Measurements from ENCODE around the gene OCA2. TPM values are rescaled to one million over a fixed set of nuclear protein-coding genes. Genes with fewer than 3 reads are reported as not detected.

The OCA2 gene
- total and polyA plus RNA-seq, 7 donors = 0.36 to 0.41 TPM; not detected in 5

DNA sequence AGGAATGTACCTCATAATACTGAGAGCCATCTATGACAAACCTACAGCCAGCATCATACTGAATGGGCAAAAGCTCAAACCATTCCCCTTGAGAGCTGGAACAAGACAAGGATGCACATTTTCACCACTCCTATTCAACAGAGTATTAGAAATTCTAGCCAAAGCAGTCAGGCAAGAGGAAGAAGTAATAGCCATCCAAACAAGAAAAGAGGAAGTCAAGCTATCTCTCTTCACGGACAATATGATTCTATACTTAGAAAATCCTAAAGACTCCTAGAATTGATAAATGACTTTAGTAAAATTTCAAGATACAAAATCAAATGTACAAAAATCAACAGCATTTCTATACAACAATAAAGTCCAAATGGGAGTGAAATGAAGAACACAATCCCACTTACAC is 30.2 kb downstream of the OCA2 start:
- H3K27me3 ChIP-seq = no peaks in the 10 kb centered on the region
- H3K36me3 ChIP-seq = no peaks in the 10 kb centered on the region
- H3K9me3 ChIP-seq = peaks cover 0 to 4% (median 0%) of the 10 kb centered on the region in 4 donors
- intact Hi-C loops (cut with DNase I) = no loop called here
- H3K27ac ChIP-seq = no peak overlapping the region
- no peak for TF ChIP-seq POLR2A (IDR thresholded peaks at IDR 0.05)
- TF ChIP-seq EP300 (IDR thresholded peaks at IDR 0.05) = no peak
- TF ChIP-seq CTCF (IDR thresholded peaks at IDR 0.05) = no peak
- TF ChIP-seq POLR2AphosphoS5 (IDR thresholded peaks at IDR 0.05) = no peak
- no peaks in the 10 kb centered on the region for H3K4me1 ChIP-seq
- no peak overlapping the region for H3K4me3 ChIP-seq
- 39 to 58% methylated on average over 1 of the region's 1 CpG for WGBS, 2 donors
- DNase-seq = no peak

- Histone ChIP-seq H3K4me3 (no peak overlapping the region), H3K36me3 (no peaks in the 10 kb centered on the region), H3K27ac (no peak overlapping the region), H3K27me3 (no peaks in the 10 kb centered on the region), H3K9me3 (peaks cover 0 to 7% (median 0%) of the 10 kb centered on the region in 4 donors), H3K4me1 (no peaks in the 10 kb centered on the region)
- WGBS, 2 donors = 65 to 68% methylated on average over 3 of the region's 3 CpGs
- TF ChIP-seq CTCF (IDR thresholded peaks at IDR 0.05) = no peak
- no peak for TF ChIP-seq POLR2A (IDR thresholded peaks at IDR 0.05)
- no peak for TF ChIP-seq EP300 (IDR thresholded peaks at IDR 0.05)
- TF ChIP-seq POLR2AphosphoS5 (IDR thresholded peaks at IDR 0.05) = no peak
- intact Hi-C loops (cut with DNase I) = no loop called here
- no peak for DNase-seq
Measured at GRCh38 chr15:28066231-28066630, 32.9 kb downstream of the OCA2 start.

DNA sequence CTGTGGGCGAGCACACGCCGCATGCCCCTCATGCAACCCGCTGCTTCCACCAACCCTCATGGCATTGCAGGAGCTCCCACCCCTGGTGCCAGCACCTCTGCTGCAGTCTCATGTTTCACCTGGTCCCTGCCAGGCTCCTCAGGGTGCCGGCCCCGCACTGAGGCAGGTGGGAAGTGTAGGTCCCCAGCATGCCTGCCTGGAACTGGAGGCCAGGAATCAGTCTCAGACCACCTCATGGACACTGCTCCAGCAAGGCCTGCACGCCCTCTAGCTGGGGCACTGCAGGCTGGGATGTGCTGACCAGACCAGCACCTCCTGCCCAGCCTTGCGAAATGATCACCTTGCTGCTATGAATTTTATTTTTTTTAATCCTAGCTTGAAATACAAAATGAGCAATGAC is 39.1 kb downstream of the OCA2 start:
- TF ChIP-seq EP300 (IDR thresholded peaks at IDR 0.05) (no peak), POLR2AphosphoS5 (IDR thresholded peaks at IDR 0.05) (no peak), POLR2A (IDR thresholded peaks at IDR 0.05) (no peak), CTCF (IDR thresholded peaks at IDR 0.05) (no peak)
- H3K36me3 ChIP-seq = no peaks in the 10 kb centered on the region
- no peak for DNase-seq
- no peaks in the 10 kb centered on the region for H3K4me1 ChIP-seq
- WGBS, 2 donors = 81 to 93% methylated on average over 8 of the region's 8 CpGs
- no peaks in the 10 kb centered on the region for H3K27me3 ChIP-seq
- no peak overlapping the region for H3K4me3 ChIP-seq
- H3K9me3 ChIP-seq = peaks cover 0 to 7% (median 2%) of the 10 kb centered on the region in 4 donors
- intact Hi-C loops (cut with DNase I) = no loop called here
- H3K27ac ChIP-seq = no peak overlapping the region

DNA sequence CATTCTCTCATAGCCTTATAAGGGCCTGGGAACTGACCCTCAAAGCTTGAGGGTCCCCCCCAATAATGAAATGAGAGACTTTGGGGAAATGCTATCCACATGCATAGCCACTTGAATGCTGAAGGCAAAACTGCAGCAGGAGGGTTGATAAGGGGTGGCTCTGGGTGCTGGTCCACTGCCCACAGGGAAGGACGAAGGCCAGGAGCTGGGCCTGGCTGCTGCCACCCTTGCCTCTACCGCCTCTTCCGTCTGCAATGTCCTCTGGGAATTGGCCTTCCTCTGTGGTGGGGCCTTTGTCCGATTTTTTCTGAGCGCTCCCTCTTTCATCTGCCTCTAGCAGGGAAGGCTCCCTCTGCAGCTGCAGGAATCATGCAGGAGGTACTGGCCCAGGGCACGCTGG is 41.0 kb downstream of the OCA2 start:
- no peaks in the 10 kb centered on the region for H3K36me3 ChIP-seq
- WGBS, 2 donors = 91 to 93% methylated on average over 6 of the region's 6 CpGs
- H3K4me1 ChIP-seq = no peaks in the 10 kb centered on the region
- H3K9me3 ChIP-seq = peaks cover 0 to 4% (median 0%) of the 10 kb centered on the region in 4 donors
- intact Hi-C loops (cut with DNase I) = no loop called here
- H3K27me3 ChIP-seq = no peaks in the 10 kb centered on the region
- no peak for DNase-seq
- no peak overlapping the region for H3K4me3 ChIP-seq
- H3K27ac ChIP-seq = no peak overlapping the region
- TF ChIP-seq POLR2A (IDR thresholded peaks at IDR 0.05) (no peak), POLR2AphosphoS5 (IDR thresholded peaks at IDR 0.05) (no peak), CTCF (IDR thresholded peaks at IDR 0.05) (no peak), EP300 (IDR thresholded peaks at IDR 0.05) (no peak)

- Histone ChIP-seq H3K4me1 (no peaks in the 10 kb centered on the region), H3K4me3 (no peak overlapping the region), H3K36me3 (no peaks in the 10 kb centered on the region), H3K27ac (no peak overlapping the region), H3K9me3 (no peaks in the 10 kb centered on the region), H3K27me3 (no peaks in the 10 kb centered on the region)
- intact Hi-C loops (cut with DNase I) = no loop called here
- TF ChIP-seq POLR2AphosphoS5 (IDR thresholded peaks at IDR 0.05) (no peak), EP300 (IDR thresholded peaks at IDR 0.05) (no peak)
- DNase-seq = no peak
- WGBS, 2 donors = 53 to 63% methylated on average over 5 of the region's 5 CpGs
Measured at GRCh38 chr15:28051955-28052633, 47.0 kb downstream of the OCA2 start.
